Breast epithelium (tissue), 4 donors: ENCODE data around the gene SLC28A3. TPM values are rescaled to one million over a fixed set of nuclear protein-coding genes. Genes with fewer than 3 reads are reported as not detected.
"Not testable (repeated sequence)": the region's sequence is repeated elsewhere in the genome, so short reads cannot be mapped to it uniquely, and the experiment has no call there.

ENCODE experiments used
- DNase-seq, 2 donors: peaks; one replicate each; pipeline ENCODE4 v3.0.0-alpha.2; 2019; ENCODE audit warnings: low spot score in 2 of 2
- H3K27ac ChIP-seq, 2 donors: fragments of 200-600 bp; sonication (generic) in 1 of 2; one replicate each; pipeline ENCODE4 v1.5.1; 2016 to 2019; ENCODE audit warnings: mild to moderate bottlenecking in 1 of 2
- H3K27me3 ChIP-seq, 2 donors: fragments of 200-600 bp; sonication (generic) in 1 of 2; one replicate each; pipeline versions ENCODE4 v1.5.1 to v1.6.0; 2017 to 2019; ENCODE audit warnings: control low read depth in 1 of 2, mild to moderate bottlenecking in 1 of 2
- H3K36me3 ChIP-seq: fragments of 200-600 bp; one replicate; pipeline ENCODE4 v1.5.1; 2019
- H3K4me1 ChIP-seq, 2 donors: fragments of 200-600 bp; sonication (generic); one replicate each; pipeline ENCODE4 v1.5.1; 2016 to 2019; ENCODE audit warnings: control low read depth in 1 of 2
- H3K4me3 ChIP-seq, 3 donors: fragments of 200-600 bp; sonication (generic); 1 replicate in 2 of 3; 2 replicates in 1 of 3; pipeline ENCODE4 v1.5.1; 2016 to 2019; ENCODE audit warnings: mild to moderate bottlenecking in 3 of 3, moderate library complexity in 2 of 3
- H3K9me3 ChIP-seq, 2 donors: fragments of 200-600 bp; sonication (generic) in 1 of 2; one replicate each; pipeline ENCODE4 v1.5.1; 2016 to 2019; ENCODE audit warnings: control low read depth in 1 of 2
- CTCF ChIP-seq, 3 donors: fragments of 450-650 bp; IDR thresholded peaks; one replicate each; pipeline ENCODE4 v1.5.1; 2016 to 2017; ENCODE audit warnings: antibody characterized with exemption in 3 of 3, mild to moderate bottlenecking in 3 of 3, moderate library complexity in 3 of 3
- POLR2A ChIP-seq: fragments of 450-650 bp; IDR thresholded peaks from one replicate; pipeline ENCODE4 v1.6.1; 2016; ENCODE audit warnings: antibody characterized with exemption, mild to moderate bottlenecking, moderate library complexity
- POLR2AphosphoS5 ChIP-seq, 3 donors: sonication (generic); formaldehyde crosslinking; IDR thresholded peaks; one replicate each; pipeline ENCODE4 v1.6.1; 2017; ENCODE audit warnings: antibody characterized with exemption in 3 of 3
- intact Hi-C: fragments of 100-400 bp; cut with DNase I; formaldehyde crosslinking; loops from one replicate; pipeline ENCODE4 v1.15.1; 2023; ENCODE audit warnings: low total_unique reads
- total RNA-seq, 3 donors: library from RNA; depleted of rRNA; stranded (reverse); fragments of >200 nt; gene quantifications; one replicate each; pipeline ENCODE4 v1.1.0, GENCODE V29; 2016

The SLC28A3 gene
- total RNA-seq, 3 donors from 2014 or later = 0.16 to 52.7 (median 10.5) TPM

DNA sequence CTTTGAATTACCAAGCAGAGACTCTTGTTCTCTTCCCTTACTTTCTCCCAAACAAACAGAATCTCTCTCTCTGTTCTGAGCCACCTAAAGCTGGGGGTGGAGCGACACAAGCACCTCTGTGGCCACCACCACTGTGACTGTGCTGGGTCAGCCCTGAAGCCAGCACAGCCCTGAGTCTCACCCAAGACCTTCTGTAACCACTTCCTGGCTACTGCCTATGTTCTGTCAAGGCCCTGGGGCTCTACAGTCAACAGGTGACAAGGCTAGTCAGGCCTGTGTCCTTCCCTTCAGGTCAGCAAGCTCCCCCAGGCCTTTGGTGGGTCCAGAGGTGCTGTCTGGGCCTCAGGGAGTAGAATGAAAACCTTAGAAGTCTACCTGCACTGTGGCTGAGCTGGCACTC lies 26.1 kb upstream of the SLC28A3 start:
- no peak for DNase-seq
- H3K27ac ChIP-seq = peak overlapping the region in 1 of 2 donors; percentile 36
- no peak overlapping the region for H3K4me3 ChIP-seq
- peaks cover 0 to 4% of the 10 kb centered on the region in 2 donors for H3K4me1 ChIP-seq
- intact Hi-C loops = no loop called here
- no peaks in the 10 kb centered on the region for H3K27me3 ChIP-seq
- no peaks in the 10 kb centered on the region for H3K36me3 ChIP-seq
- no peaks in the 10 kb centered on the region for H3K9me3 ChIP-seq
- TF ChIP-seq CTCF (IDR thresholded peaks at IDR 0.05) (no peak), POLR2A (no peak), POLR2AphosphoS5 (IDR thresholded peaks at IDR 0.05) (no peak)

DNA sequence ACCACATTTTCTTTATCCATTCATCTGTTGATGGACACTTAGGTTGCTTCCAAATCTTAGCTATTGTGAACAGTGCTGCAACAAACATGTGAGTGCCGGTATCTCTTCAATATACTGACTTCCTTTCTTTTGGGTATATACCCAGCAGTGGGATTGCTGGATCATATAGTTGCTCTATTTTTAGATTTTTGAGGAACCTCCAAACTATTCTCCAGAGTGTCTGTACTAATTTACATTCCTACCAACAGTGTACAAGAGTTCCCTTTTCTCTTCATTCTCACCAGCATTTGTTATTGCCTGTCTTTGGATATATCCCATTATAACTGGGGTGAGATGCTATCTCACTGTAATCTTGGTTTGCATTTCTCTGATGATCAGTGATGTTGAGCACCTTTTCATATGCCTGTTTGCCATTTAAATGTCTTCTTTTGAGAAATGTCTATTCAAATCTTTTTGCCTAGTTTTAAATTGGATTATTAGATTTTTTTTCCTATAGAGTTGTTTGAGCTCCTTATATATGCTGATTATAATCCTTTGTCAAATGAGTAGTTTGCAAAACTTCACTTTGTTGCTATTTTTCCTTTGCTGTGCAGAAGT lies 24.4 kb upstream of the SLC28A3 start:
- intact Hi-C loops, H3K27me3 ChIP-seq, H3K36me3 ChIP-seq, H3K9me3 ChIP-seq, DNase-seq, H3K4me1 ChIP-seq, H3K4me3 ChIP-seq, H3K27ac ChIP-seq: not testable (repeated sequence)

GRCh38 chr9:84361645-84362044 lies 21.1 kb upstream of the SLC28A3 start:
- intact Hi-C loops = no loop called here

GRCh38 chr9:84357275-84357674 lies 16.7 kb upstream of the SLC28A3 start:
- Histone ChIP-seq H3K27ac (no peak overlapping the region), H3K4me1 (no peaks in the 10 kb centered on the region), H3K27me3 (no peaks in the 10 kb centered on the region), H3K36me3 (no peaks in the 10 kb centered on the region), H3K4me3 (no peak overlapping the region), H3K9me3 (no peaks in the 10 kb centered on the region)
- DNase-seq = no peak
- TF ChIP-seq POLR2A = no peak
- TF ChIP-seq CTCF (IDR thresholded peaks at IDR 0.05) = no peak
- TF ChIP-seq POLR2AphosphoS5 (IDR thresholded peaks at IDR 0.05) = no peak
- intact Hi-C loops = loop anchor here (5.0 kb wide), 1 partner anchor 315 kb away; no protein-coding TSS in a partner anchor

More at GRCh38 chr9:84361645-84362044, 21.1 kb upstream of the SLC28A3 start:
- TF ChIP-seq POLR2AphosphoS5 (IDR thresholded peaks at IDR 0.05) = no peak
- no peak for TF ChIP-seq POLR2A
- TF ChIP-seq CTCF (IDR thresholded peaks at IDR 0.05) = no peak
- Histone ChIP-seq H3K27ac (no peak overlapping the region), H3K36me3 (no peaks in the 10 kb centered on the region), H3K9me3 (no peaks in the 10 kb centered on the region), H3K4me3 (no peak overlapping the region), H3K27me3 (no peaks in the 10 kb centered on the region), H3K4me1 (no peaks in the 10 kb centered on the region)
- no peak for DNase-seq

GRCh38 chr9:84354035-84354434 lies 13.5 kb upstream of the SLC28A3 start:
- H3K27me3 ChIP-seq = no peaks in the 10 kb centered on the region
- TF ChIP-seq POLR2AphosphoS5 (IDR thresholded peaks at IDR 0.05) (no peak), POLR2A (no peak), CTCF (IDR thresholded peaks at IDR 0.05) (no peak)
- no peak for DNase-seq
- no peaks in the 10 kb centered on the region for H3K36me3 ChIP-seq
- no peak overlapping the region for H3K27ac ChIP-seq
- H3K4me3 ChIP-seq = no peak overlapping the region
- intact Hi-C loops = no loop called here
- H3K9me3 ChIP-seq = no peaks in the 10 kb centered on the region
- no peaks in the 10 kb centered on the region for H3K4me1 ChIP-seq
